Omental fat pad (tissue), 4 donors: ENCODE results near the gene REN. TPM values are rescaled to one million over a fixed set of nuclear protein-coding genes. Genes with fewer than 3 reads are reported as not detected.

Experiments
- ATAC-seq: fragments of 150-250 bp; one replicate; pipeline ENCODE4 v1.9.1; 2016; ENCODE audit warnings: mild to moderate bottlenecking, moderate library complexity; ENCODE audit not compliant: low FRiP score
- DNase-seq: peaks from one replicate; pipeline ENCODE4 v3.0.0-alpha.2; 2019; ENCODE audit warnings: low spot score
- total RNA-seq, 4 donors: library from RNA; depleted of rRNA; stranded (reverse); fragments of >200 nt; gene quantifications; one replicate each; pipeline ENCODE4 v1.1.0, GENCODE V29; 2016
- TF ChIP-seq, protein P1 (sequence below), 3 donors: fragments of 450-650 bp; IDR thresholded peaks; one replicate each; pipeline ENCODE4 v1.5.1; 2016 to 2017; ENCODE audit warnings: antibody characterized with exemption in 3 of 3, mild to moderate bottlenecking in 3 of 3, moderate library complexity in 2 of 3

The REN gene
- total RNA-seq: 1 to 10 TPM in 2 of 4 donors, not detected in 2; 1.4 to 2.8 TPM

- DNase-seq (no peak), ATAC-seq (no peak)
- TF ChIP-seq, protein P1, sequence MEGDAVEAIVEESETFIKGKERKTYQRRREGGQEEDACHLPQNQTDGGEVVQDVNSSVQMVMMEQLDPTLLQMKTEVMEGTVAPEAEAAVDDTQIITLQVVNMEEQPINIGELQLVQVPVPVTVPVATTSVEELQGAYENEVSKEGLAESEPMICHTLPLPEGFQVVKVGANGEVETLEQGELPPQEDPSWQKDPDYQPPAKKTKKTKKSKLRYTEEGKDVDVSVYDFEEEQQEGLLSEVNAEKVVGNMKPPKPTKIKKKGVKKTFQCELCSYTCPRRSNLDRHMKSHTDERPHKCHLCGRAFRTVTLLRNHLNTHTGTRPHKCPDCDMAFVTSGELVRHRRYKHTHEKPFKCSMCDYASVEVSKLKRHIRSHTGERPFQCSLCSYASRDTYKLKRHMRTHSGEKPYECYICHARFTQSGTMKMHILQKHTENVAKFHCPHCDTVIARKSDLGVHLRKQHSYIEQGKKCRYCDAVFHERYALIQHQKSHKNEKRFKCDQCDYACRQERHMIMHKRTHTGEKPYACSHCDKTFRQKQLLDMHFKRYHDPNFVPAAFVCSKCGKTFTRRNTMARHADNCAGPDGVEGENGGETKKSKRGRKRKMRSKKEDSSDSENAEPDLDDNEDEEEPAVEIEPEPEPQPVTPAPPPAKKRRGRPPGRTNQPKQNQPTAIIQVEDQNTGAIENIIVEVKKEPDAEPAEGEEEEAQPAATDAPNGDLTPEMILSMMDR (IDR thresholded peaks at IDR 0.05): no peak
Measured at GRCh38 chr1:204166219-204166618, at the start of gene REN. TSS of gene REN (minus strand) at chr1:204166337. CDS start at chr1:204166293, 44 bp downstream.

DNA sequence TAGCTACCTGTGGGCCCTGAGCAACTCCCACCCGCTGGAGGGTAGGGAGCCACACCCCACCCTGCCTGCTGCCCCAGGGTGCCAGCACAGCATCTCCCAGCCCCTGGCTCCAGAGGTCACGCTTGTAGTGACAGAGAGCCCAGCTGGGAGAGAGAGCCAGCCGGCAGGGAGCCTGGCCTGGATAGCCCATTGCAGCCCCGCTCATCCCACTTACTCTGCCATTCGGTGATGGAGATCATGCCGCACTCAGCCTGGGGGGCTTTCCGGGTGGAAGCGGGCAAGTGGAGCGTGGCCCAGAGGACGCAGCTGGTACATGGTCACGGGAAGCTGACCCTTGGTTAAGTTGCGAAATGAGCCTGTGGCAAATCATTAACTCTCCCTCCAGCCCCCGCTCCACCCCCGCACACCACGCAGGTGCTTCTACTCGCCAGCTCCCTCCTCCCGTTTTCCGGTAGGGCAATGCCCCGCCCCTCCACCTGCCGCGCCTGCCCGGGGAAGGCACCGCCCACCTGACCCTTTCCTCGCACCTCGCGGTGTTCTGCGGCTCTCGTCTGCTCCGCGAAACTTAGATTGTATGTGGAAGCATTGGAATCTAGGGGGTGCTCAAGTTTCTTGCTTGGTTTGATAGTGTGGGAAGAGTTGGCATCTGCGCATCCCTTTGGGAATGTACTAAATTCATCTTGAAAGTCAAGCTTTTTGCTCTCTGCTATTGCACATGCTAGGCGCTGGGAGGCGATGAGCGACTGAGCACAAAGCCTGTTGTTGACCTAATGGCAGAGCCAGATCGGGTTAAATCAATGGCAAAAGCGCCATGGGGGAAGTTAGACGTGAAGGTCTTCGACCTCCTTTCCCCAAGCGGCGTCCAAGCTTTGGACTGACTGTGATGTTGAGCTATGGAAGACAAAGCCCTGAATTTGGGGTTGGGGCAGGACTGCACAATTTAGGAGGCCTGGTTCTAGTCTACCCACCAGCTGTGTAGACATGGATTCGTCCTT is 47.8 kb upstream of the REN start, which contains the start of gene GOLT1A:
TSS of gene GOLT1A (minus strand) at position 321 of the 995 bp plus-strand sequence. CDS start at position 239, 82 bp downstream.
- TF ChIP-seq, protein P1 (IDR thresholded peaks at IDR 0.05): peak in 1 of 3 donors; percentile 10
- no peak for DNase-seq
- peak; percentile 80 for ATAC-seq

DNA sequence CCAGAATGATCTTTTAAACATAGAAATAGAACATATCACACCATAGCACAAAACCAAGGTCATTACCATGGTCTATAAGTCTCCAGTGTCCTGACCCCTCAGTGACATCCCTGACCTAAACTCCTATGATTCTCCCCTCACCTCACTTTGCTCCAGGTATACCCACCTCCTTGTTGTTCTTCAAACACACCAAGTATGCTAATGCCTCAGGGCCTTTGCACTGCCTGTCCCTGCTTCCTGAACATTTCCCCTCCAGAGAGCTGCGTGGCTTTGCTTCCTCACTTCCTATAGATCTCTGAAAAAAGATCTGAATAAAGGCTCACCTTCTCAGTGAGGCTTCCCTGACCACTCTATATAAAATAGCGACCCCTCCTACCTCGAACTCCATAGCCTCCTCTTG is 46.6 kb upstream of the REN start:
- TF ChIP-seq, protein P1 (IDR thresholded peaks at IDR 0.05): no peak
- no peak for DNase-seq
- ATAC-seq: no peak

GRCh38 chr1:204211046-204211445 is 44.9 kb upstream of the REN start:
- DNase-seq (no peak), ATAC-seq (no peak)
- TF ChIP-seq, protein P1 (IDR thresholded peaks at IDR 0.05): no peak

GRCh38 chr1:204207136-204207616 is 41.0 kb upstream of the REN start:
- ATAC-seq: peak; percentile 72
- TF ChIP-seq, protein P1 (IDR thresholded peaks at IDR 0.05): peak in 1 of 3 donors; percentile 53
- DNase-seq: peak; percentile 77

DNA sequence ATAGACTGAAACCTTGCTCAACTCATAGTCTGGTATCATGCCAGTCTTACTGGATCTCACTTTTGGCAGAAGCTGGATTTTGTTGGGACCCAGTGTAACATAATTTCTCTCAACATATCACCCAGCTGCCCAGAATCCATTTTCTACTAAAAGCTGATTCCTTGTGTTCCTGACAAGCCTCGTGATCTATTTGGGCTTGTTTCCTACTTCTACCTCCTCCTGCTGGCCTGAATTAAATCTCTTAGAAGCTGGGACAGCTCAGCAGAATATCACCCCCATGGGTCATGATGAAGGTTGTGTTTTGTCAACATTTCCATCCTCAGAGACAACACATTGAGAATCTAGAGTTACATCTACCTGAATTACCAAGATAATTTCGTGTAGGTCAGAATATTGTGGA is 40.0 kb upstream of the REN start:
- TF ChIP-seq, protein P1 (IDR thresholded peaks at IDR 0.05): no peak
- DNase-seq: no peak
- no peak for ATAC-seq
